Activated CD8-positive, alpha-beta memory T cell treated with anti-CD3 and anti-CD28 coated beads, Interleukin-2, amount 50 U/mL, for 1 hour (primary cell): ENCODE measurements around the gene TXLNG.

Experiments
- DNase-seq: peaks from one replicate; pipeline ENCODE4 v3.0.0-alpha.2; 2020; ENCODE audit errors: extremely low read depth

Gene TXLNG

GRCh38 chrX:16785247-16786138 is 773 bp upstream of the TXLNG start:
- no peak for DNase-seq

- no peak for DNase-seq
Observed at GRCh38 chrX:16786791-16787735, 797 bp downstream of the TXLNG start.

GRCh38 chrX:16788477-16788876 is 2.2 kb downstream of the TXLNG start:
- DNase-seq = no peak

GRCh38 chrX:16796298-16796697 is 10.0 kb downstream of the TXLNG start:
- no peak for DNase-seq

GRCh38 chrX:16797358-16797757 is 11.1 kb downstream of the TXLNG start:
- DNase-seq = no peak

- no peak for DNase-seq
Observed at GRCh38 chrX:16797841-16798240, 11.6 kb downstream of the TXLNG start.

- DNase-seq = no peak
Observed at GRCh38 chrX:16804923-16805464, 18.7 kb downstream of the TXLNG start.

- DNase-seq = no peak
Observed at GRCh38 chrX:16807548-16807947, 21.3 kb downstream of the TXLNG start.

GRCh38 chrX:16807976-16808542 is 21.8 kb downstream of the TXLNG start:
- DNase-seq = no peak

- DNase-seq = no peak
Observed at GRCh38 chrX:16814597-16814996, 28.3 kb downstream of the TXLNG start.

GRCh38 chrX:16819634-16820033 is 33.4 kb downstream of the TXLNG start:
- no peak for DNase-seq

- no peak for DNase-seq
Observed at GRCh38 chrX:16822723-16823122, 36.5 kb downstream of the TXLNG start.

- DNase-seq = no peak
Observed at GRCh38 chrX:16825264-16826035, 39.2 kb downstream of the TXLNG start.

- no peak for DNase-seq
Observed at GRCh38 chrX:16826207-16826606, 39.9 kb downstream of the TXLNG start.

GRCh38 chrX:16827225-16827624 is 41.0 kb downstream of the TXLNG start:
- no peak for DNase-seq

- no peak for DNase-seq
Observed at GRCh38 chrX:16828124-16828908, 42.0 kb downstream of the TXLNG start.

- no peak for DNase-seq
Observed at GRCh38 chrX:16832301-16832700, 46.0 kb downstream of the TXLNG start.

- DNase-seq = no peak
Observed at GRCh38 chrX:16834806-16835205, 48.5 kb downstream of the TXLNG start.

GRCh38 chrX:16836371-16836770 is 50.1 kb downstream of the TXLNG start:
- no peak for DNase-seq
